Measurements from ENCODE around the gene OPN4. TPM values are rescaled to one million over a fixed set of nuclear protein-coding genes. Genes with fewer than 3 reads are reported as not detected.

Gene OPN4
- total RNA-seq, 1 donor from 2014 or later, result not detected

- Mint-ChIP-seq H3K4me3 (no peak overlapping the region), H3K4me1 (peaks cover 2% of the 10 kb centered on the region), H3K27ac (no peak overlapping the region), H3K9me3 (no peaks in the 10 kb centered on the region), H3K36me3 (no peaks in the 10 kb centered on the region), H3K27me3 (ENCODE audit: low read depth) (peaks cover 37% of the 10 kb centered on the region)
- peak in 1 of 2 experiments; percentile 6 for DNase-seq (ENCODE audit: low spot score in 2 of 2, unreplicated experiment in 2 of 2)
- TF ChIP-seq CTCF (IDR thresholded peaks at IDR 0.05; ENCODE audit: unreplicated experiment), result no peak
These were observed 4.9 kb downstream of the OPN4 start for GRCh38 chr10:86659161-86659691.

GRCh38 chr10:86659721-86660453 is 5.5 kb downstream of the OPN4 start:
- TF ChIP-seq CTCF (IDR thresholded peaks at IDR 0.05; ENCODE audit: unreplicated experiment), result no peak
- Mint-ChIP-seq H3K4me1 (peaks cover 2% of the 10 kb centered on the region), H3K9me3 (no peaks in the 10 kb centered on the region), H3K27me3 (ENCODE audit: low read depth) (peaks cover 37% of the 10 kb centered on the region), H3K27ac (no peak overlapping the region), H3K4me3 (no peak overlapping the region), H3K36me3 (no peaks in the 10 kb centered on the region)
- peak in 1 of 2 experiments; percentile 16 for DNase-seq (ENCODE audit: low spot score in 2 of 2, unreplicated experiment in 2 of 2)

GRCh38 chr10:86661161-86662025 is 7.0 kb downstream of the OPN4 start:
- peak in 1 of 2 experiments; percentile 12 for DNase-seq (ENCODE audit: low spot score in 2 of 2, unreplicated experiment in 2 of 2)
- H3K4me1 Mint-ChIP-seq, result peaks cover 2% of the 10 kb centered on the region
- no peaks in the 10 kb centered on the region for H3K9me3 Mint-ChIP-seq
- peaks cover 31% of the 10 kb centered on the region for H3K27me3 Mint-ChIP-seq (ENCODE audit: low read depth)
- H3K4me3 Mint-ChIP-seq, result no peak overlapping the region
- TF ChIP-seq CTCF (IDR thresholded peaks at IDR 0.05; ENCODE audit: unreplicated experiment), result no peak
- H3K36me3 Mint-ChIP-seq, result no peaks in the 10 kb centered on the region
- peak overlapping the region; percentile 10 for H3K27ac Mint-ChIP-seq

GRCh38 chr10:86662186-86663045 is 8.1 kb downstream of the OPN4 start:
- Mint-ChIP-seq H3K27me3 (ENCODE audit: low read depth) (peaks cover 27% of the 10 kb centered on the region), H3K4me3 (no peak overlapping the region), H3K27ac (no peak overlapping the region), H3K9me3 (no peaks in the 10 kb centered on the region), H3K36me3 (no peaks in the 10 kb centered on the region), H3K4me1 (peaks cover 2% of the 10 kb centered on the region)
- TF ChIP-seq CTCF (IDR thresholded peaks at IDR 0.05; ENCODE audit: unreplicated experiment), result no peak
- DNase-seq (ENCODE audit: low spot score in 2 of 2, unreplicated experiment in 2 of 2), result no peak

GRCh38 chr10:86663046-86663345 is 8.6 kb downstream of the OPN4 start:
- TF ChIP-seq CTCF (IDR thresholded peaks at IDR 0.05; ENCODE audit: unreplicated experiment), result no peak
- Mint-ChIP-seq H3K4me3 (no peak overlapping the region), H3K27ac (no peak overlapping the region), H3K9me3 (no peaks in the 10 kb centered on the region), H3K27me3 (ENCODE audit: low read depth) (peaks cover 27% of the 10 kb centered on the region), H3K4me1 (peaks cover 3% of the 10 kb centered on the region), H3K36me3 (no peaks in the 10 kb centered on the region)
- DNase-seq (ENCODE audit: low spot score in 2 of 2, unreplicated experiment in 2 of 2), result no peak
